LNCaP clone FGC (cell line): ENCODE measurements around the gene ADGRG6.

ENCODE experiments used
- DNase-seq: peaks from one replicate; pipeline ENCODE4 v3.0.0-alpha.2; 2011; ENCODE audit warnings: low read depth
- H3K4me3 ChIP-seq: 2 replicates; pipeline ENCODE4 v1.5.1; 2011; ENCODE audit warnings: mild to moderate bottlenecking, low read depth, low read length, control low read depth
- TF ChIP-seq, protein P1 (sequence below): IDR thresholded peaks from 2 replicates; pipeline ENCODE4 v1.5.1; 2012; ENCODE audit warnings: mild to moderate bottlenecking; ENCODE audit not compliant: control insufficient read depth, insufficient read depth; ENCODE audit errors: extremely low read depth

The ADGRG6 gene

DNA sequence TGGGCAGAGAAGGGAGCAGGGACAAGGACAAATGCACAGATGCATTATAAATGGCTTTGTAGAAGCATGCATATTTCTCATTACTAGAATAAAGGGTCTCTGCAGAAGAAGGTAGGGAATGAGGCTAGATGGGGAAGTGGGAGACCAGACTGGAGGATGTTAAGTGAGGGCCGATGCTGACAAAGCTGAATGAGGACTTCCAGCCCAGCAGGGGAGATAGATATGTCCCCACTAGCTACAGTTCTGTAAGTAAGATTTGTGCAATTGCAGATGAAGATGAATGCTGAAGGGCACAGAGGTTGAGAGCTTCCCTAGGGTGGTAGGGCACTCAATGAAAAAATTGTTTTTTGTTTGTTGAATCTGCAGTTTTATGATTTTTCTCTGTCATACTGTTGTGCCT is 16.9 kb downstream of the ADGRG6 start:
- DNase-seq: no peak
- no peak overlapping the region for H3K4me3 ChIP-seq
- TF ChIP-seq, protein P1, sequence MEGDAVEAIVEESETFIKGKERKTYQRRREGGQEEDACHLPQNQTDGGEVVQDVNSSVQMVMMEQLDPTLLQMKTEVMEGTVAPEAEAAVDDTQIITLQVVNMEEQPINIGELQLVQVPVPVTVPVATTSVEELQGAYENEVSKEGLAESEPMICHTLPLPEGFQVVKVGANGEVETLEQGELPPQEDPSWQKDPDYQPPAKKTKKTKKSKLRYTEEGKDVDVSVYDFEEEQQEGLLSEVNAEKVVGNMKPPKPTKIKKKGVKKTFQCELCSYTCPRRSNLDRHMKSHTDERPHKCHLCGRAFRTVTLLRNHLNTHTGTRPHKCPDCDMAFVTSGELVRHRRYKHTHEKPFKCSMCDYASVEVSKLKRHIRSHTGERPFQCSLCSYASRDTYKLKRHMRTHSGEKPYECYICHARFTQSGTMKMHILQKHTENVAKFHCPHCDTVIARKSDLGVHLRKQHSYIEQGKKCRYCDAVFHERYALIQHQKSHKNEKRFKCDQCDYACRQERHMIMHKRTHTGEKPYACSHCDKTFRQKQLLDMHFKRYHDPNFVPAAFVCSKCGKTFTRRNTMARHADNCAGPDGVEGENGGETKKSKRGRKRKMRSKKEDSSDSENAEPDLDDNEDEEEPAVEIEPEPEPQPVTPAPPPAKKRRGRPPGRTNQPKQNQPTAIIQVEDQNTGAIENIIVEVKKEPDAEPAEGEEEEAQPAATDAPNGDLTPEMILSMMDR: no peak

DNA sequence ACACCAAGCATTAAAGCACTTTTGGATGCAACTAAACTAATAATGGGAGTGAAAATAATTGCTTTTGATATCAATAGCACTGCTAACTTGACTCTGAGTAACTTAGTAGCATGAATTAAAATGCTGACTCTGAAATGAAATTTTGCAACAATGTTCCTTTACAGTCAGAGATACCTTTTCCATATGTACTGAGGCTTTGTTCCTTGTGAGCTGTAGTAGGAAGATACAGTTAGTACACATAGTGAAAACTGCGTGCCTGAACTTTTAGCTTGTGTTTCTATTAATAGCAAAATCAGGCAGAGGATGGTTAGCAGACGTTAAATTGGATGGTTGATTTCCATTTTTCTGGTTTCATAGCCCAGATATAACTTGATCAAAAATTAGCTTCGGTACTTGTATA is 18.6 kb downstream of the ADGRG6 start:
- no peak overlapping the region for H3K4me3 ChIP-seq
- no peak for DNase-seq
- TF ChIP-seq, protein P1: no peak

DNA sequence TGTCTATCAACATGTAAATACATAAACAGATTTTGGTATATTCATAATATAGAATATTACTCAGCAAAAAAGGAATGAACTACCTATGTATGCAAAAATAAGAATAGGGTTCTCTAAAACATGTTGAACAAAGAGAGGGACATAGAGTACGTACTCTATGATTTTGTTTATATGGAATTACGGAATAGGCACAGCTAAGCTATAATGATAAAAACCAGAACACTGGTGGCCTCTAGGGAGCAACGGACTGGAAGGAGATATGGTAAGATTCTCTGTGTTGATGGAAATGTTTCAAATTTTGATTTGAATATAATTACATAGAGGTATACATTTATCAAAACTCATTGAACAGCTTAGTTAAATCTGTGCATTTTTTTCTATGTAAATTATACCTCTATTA is 19.6 kb downstream of the ADGRG6 start:
- TF ChIP-seq, protein P1: no peak
- DNase-seq: no peak
- no peak overlapping the region for H3K4me3 ChIP-seq

DNA sequence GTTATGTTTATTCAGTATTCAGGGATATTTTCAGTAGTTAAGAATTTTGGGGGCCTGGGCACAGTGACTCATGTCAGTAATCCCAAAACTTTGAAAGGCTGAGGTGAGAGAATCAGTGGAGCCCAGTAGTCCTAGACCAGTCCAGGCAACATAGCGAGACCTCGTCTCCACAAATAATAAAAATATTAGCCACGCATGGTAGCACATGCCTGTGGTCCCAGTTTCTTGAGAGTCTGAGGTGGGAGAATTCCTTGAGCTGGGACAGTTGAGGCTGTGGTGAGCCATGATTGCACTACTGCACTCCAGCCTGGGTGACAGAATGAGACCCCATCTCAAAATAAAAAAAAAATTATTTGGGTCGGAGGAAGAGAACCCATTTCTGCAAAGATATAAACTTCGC is 20.3 kb downstream of the ADGRG6 start:
- no peak for DNase-seq
- H3K4me3 ChIP-seq: no peak overlapping the region
- TF ChIP-seq, protein P1: no peak

DNA sequence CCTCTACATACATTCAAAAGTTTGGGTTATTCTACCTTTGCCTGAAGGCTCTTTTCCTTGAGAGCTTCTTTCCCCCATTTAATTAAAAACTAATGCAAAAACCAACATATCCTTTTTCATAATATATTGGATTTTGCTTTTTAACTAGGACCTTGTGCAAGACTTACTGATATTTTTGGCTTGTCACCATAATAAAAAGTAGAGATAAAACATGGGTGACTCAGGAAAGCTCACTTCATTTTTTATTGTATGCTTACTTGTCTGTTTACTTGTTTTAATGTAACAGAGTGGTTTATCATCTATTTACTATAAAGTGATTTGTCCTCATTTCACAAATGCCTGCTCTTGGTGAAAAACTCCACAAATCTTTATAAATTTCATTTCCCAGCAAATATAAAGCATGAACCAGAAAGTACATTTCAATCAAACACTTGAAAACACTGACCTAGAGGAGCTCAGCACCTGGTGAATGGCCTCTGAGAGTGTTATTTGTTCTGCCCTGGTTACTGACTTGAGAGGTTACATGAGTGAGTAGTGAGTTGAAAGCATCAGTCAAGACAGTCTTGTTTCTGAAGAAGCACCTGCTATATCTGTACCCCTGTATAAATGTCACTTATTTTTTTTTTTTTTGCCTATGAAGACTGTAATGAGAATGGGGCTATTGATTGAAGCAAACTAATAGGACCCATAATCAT is 20.8 kb downstream of the ADGRG6 start:
- no peak for DNase-seq
- no peak overlapping the region for H3K4me3 ChIP-seq
- TF ChIP-seq, protein P1: no peak

DNA sequence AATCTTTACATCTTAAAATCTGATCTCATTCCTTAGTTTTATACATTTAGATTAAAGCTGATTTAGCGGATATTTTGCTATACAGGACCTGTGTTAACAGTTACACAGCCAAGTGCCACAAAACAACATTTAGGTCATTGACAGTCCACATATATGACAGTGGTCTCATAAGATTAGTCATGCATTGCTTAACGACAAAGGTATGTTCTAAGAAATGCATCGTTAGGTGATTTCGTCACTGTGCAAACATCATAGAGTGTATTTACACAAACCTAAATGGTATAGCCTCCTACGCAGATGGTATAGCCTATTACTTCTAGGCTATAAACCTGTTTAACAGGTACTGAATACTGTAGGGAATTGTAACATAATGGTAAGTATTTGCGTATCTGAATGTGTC is 21.6 kb downstream of the ADGRG6 start:
- no peak overlapping the region for H3K4me3 ChIP-seq
- DNase-seq: peak; percentile 98
- TF ChIP-seq, protein P1: no peak

DNA sequence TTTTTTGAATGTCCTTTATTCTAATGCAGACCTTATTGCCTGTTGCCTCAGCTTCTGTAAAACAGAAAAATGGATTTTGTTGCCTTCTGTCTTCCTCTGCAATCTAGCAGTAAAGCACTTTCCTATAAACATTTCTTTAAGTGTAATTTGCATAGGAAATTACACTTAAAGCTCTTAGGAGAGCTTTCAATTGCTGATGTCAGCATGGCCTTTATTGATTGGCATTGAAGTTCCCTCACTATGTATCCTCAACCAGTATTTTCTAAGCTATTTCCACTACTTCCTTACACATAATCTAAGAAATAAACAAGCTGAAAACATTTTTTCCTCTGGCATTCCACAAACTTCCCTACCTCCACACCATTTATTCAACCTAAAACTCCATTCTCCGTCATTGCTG is 22.3 kb downstream of the ADGRG6 start:
- no peak for DNase-seq
- H3K4me3 ChIP-seq: peak overlapping the region; percentile 5; the same call in 1 of the 2 replicates
- TF ChIP-seq, protein P1: no peak
